Osteocyte (in vitro differentiated cells): ENCODE results near the gene GDF7. TPM values are rescaled to one million over a fixed set of nuclear protein-coding genes. Genes with fewer than 3 reads are reported as not detected.

Experiments used
- DNase-seq: peaks from one replicate; pipeline ENCODE4 v3.0.0; 2021; ENCODE audit warnings: mixed read lengths; ENCODE audit not compliant: unreplicated experiment; ENCODE audit errors: extremely low spot score
- H3K27ac Mint-ChIP-seq: one replicate; pipeline ENCODE4 v1.8.0; 2021; ENCODE audit warnings: mild to moderate bottlenecking, mixed read lengths; ENCODE audit not compliant: unreplicated experiment
- H3K27me3 Mint-ChIP-seq: one replicate; pipeline ENCODE4 v1.8.0; 2021; ENCODE audit warnings: mixed read lengths; ENCODE audit not compliant: unreplicated experiment
- H3K36me3 Mint-ChIP-seq: one replicate; pipeline ENCODE4 v1.8.0; 2021; ENCODE audit warnings: mixed read lengths; ENCODE audit not compliant: unreplicated experiment
- H3K4me1 Mint-ChIP-seq: one replicate; pipeline ENCODE4 v1.8.0; 2021; ENCODE audit warnings: mixed read lengths; ENCODE audit not compliant: unreplicated experiment
- H3K4me3 Mint-ChIP-seq: one replicate; pipeline ENCODE4 v1.8.0; 2021; ENCODE audit warnings: mild to moderate bottlenecking, moderate library complexity, mixed read lengths; ENCODE audit not compliant: unreplicated experiment
- H3K9me3 Mint-ChIP-seq: one replicate; pipeline ENCODE4 v1.8.0; 2021; ENCODE audit warnings: mixed read lengths; ENCODE audit not compliant: unreplicated experiment
- total RNA-seq: library from RNA; stranded (reverse); gene quantifications from 2 replicates; pipeline ENCODE4 v1.2.1, GENCODE V29; 2021
- TF ChIP-seq, protein P1 (sequence below): fragments of 200-600 bp; sonication (generic); IDR thresholded peaks from 2 replicates; pipeline ENCODE4 v1.5.0; 2021; ENCODE audit warnings: antibody characterized with exemption, mild to moderate bottlenecking, moderate library complexity

Gene GDF7
- total RNA-seq, 1 donor from 2014 or later = 10.1 TPM

DNA sequence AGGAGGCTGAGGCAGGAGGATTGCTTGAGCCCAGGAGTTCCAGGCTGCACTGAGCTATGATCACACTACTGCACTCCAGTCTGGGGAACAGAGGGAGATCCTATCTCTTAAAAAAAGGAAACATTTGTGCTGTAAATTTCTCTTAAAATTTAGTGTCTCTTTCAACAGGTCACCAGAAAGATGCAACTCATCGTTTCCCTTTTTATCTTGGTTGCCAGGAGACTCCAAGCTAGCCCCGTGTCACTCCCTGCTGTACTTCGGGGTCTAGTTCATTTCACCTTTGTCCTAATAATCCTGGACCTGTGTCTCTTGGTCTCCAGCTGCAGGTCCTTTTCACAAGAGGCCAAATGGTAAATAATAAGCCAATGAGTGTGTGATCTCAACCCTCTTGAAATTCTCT is 23.1 kb upstream of the GDF7 start:
- no peaks in the 10 kb centered on the region for H3K9me3 Mint-ChIP-seq
- no peak overlapping the region for H3K27ac Mint-ChIP-seq
- H3K4me3 Mint-ChIP-seq = no peak overlapping the region
- H3K4me1 Mint-ChIP-seq = peaks cover 27% of the 10 kb centered on the region
- no peak for DNase-seq
- H3K27me3 Mint-ChIP-seq = no peaks in the 10 kb centered on the region
- H3K36me3 Mint-ChIP-seq = peaks cover 31% of the 10 kb centered on the region
- TF ChIP-seq, protein P1, sequence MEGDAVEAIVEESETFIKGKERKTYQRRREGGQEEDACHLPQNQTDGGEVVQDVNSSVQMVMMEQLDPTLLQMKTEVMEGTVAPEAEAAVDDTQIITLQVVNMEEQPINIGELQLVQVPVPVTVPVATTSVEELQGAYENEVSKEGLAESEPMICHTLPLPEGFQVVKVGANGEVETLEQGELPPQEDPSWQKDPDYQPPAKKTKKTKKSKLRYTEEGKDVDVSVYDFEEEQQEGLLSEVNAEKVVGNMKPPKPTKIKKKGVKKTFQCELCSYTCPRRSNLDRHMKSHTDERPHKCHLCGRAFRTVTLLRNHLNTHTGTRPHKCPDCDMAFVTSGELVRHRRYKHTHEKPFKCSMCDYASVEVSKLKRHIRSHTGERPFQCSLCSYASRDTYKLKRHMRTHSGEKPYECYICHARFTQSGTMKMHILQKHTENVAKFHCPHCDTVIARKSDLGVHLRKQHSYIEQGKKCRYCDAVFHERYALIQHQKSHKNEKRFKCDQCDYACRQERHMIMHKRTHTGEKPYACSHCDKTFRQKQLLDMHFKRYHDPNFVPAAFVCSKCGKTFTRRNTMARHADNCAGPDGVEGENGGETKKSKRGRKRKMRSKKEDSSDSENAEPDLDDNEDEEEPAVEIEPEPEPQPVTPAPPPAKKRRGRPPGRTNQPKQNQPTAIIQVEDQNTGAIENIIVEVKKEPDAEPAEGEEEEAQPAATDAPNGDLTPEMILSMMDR = no peak

DNA sequence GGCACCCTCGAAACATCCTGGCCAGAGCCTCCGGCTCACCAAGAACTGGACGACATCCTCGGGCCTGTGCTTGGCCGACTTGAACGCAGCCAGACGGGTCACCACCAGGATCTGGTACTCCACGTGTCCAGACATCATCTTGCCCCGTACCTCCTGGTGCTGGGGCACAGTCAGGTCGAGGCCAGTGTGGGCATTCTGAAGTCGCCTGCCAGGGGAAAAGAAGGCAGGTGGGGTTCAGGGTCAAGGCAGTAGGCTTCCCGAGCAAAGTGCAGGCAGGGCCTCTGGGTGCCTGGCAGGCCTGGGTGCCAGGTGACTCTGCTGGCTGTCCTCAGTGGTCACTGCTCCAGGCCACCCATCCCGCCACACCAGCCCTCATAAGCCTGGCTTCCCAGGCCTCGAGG is 21.6 kb upstream of the GDF7 start:
- Mint-ChIP-seq H3K27me3 (no peaks in the 10 kb centered on the region), H3K36me3 (peaks cover 22% of the 10 kb centered on the region), H3K4me1 (peaks cover 42% of the 10 kb centered on the region), H3K27ac (no peak overlapping the region), H3K4me3 (no peak overlapping the region), H3K9me3 (no peaks in the 10 kb centered on the region)
- TF ChIP-seq, protein P1 = no peak
- DNase-seq = no peak

DNA sequence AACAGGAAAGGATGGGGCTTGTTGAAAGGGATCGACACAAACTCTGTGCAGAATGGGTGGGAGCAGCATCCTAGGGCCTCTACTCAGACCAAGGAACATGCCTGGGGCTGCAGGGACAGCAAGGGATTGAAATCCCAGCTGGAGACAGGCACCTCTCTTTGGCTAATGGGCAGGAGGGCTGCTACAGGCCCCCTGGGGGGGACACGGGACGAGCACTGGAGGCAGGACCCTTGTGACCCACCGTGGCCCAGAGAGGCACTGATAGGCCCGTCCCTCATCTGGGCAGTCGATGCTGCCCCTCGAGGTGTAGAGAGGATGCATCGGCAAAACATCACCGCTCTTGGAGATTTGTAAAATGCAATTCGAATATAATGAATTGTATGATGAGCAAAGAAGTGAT is 21.2 kb upstream of the GDF7 start:
- Mint-ChIP-seq H3K9me3 (no peaks in the 10 kb centered on the region), H3K27me3 (no peaks in the 10 kb centered on the region), H3K27ac (no peak overlapping the region), H3K36me3 (peaks cover 22% of the 10 kb centered on the region), H3K4me3 (no peak overlapping the region), H3K4me1 (peaks cover 44% of the 10 kb centered on the region)
- DNase-seq = no peak
- TF ChIP-seq, protein P1 = no peak

DNA sequence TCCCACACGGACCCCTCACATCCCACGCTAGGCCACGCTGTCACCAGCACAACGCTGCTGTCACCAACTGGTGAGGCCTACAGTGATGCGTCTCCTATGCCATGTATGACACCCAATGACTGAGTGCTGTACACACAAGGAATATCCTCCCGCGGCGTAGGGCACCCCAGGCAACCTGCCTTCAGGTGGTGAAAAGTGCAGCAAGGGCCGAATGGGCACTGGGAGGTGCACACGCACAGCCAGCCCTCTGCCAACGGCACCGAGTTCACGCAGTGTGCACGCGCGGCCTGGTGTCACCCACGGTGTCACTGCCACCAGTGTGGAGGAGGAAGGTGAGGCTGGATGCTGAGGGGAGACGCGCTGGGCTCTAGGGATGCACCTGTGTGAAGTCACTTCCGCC is 20.5 kb upstream of the GDF7 start:
- Mint-ChIP-seq H3K27ac (no peak overlapping the region), H3K27me3 (no peaks in the 10 kb centered on the region), H3K9me3 (no peaks in the 10 kb centered on the region), H3K36me3 (peaks cover 17% of the 10 kb centered on the region), H3K4me3 (no peak overlapping the region), H3K4me1 (peaks cover 47% of the 10 kb centered on the region)
- no peak for DNase-seq
- TF ChIP-seq, protein P1 = no peak

DNA sequence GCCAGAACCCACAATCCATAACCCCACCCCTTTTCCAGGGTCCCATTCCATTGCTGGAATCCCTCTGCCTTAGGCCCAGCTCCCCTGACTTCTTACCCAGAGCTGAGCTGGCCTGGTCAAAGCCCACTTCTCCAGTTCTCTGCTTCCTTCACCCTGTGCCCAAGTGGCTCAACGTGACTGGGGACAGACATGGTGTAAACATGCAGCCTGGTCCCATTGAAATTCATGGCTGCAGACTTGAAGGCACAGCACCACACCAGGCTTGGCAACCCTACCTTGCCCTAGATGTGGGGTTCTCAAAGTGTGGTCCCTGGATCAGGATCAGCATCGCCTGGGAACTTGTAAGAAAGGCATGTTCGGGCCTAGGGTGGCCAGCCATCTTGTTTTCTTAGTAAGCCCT is 19.7 kb upstream of the GDF7 start:
- H3K4me3 Mint-ChIP-seq = no peak overlapping the region
- H3K27ac Mint-ChIP-seq = no peak overlapping the region
- H3K27me3 Mint-ChIP-seq = no peaks in the 10 kb centered on the region
- H3K9me3 Mint-ChIP-seq = no peaks in the 10 kb centered on the region
- peaks cover 13% of the 10 kb centered on the region for H3K36me3 Mint-ChIP-seq
- no peak for DNase-seq
- H3K4me1 Mint-ChIP-seq = peaks cover 47% of the 10 kb centered on the region
- TF ChIP-seq, protein P1 = no peak
